Measurements from ENCODE around the gene TBC1D9.

DNA sequence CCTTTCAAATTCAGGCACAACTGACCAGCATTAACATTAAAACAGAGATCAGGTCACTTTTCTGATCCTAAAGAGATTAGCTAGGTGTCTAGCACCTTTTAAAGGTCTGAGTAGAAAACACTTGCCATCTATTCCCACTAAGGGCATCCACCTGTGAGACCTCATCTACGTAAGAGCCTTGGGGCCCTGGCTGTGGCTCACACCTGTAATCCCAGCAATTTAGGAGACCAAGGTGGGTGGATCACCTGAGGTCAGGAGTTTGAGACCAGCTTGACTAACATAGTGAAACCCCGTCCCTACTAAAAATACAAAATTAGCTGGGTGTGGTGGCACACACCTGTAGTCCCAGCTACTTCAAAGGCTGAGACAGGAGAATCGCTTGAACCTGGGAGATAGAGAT, 11.8 kb downstream of the TBC1D9 start:
- TF ChIP-seq POLR2A (IDR thresholded peaks at IDR 0.05) = no peak
- TF ChIP-seq, protein P1, sequence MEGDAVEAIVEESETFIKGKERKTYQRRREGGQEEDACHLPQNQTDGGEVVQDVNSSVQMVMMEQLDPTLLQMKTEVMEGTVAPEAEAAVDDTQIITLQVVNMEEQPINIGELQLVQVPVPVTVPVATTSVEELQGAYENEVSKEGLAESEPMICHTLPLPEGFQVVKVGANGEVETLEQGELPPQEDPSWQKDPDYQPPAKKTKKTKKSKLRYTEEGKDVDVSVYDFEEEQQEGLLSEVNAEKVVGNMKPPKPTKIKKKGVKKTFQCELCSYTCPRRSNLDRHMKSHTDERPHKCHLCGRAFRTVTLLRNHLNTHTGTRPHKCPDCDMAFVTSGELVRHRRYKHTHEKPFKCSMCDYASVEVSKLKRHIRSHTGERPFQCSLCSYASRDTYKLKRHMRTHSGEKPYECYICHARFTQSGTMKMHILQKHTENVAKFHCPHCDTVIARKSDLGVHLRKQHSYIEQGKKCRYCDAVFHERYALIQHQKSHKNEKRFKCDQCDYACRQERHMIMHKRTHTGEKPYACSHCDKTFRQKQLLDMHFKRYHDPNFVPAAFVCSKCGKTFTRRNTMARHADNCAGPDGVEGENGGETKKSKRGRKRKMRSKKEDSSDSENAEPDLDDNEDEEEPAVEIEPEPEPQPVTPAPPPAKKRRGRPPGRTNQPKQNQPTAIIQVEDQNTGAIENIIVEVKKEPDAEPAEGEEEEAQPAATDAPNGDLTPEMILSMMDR (IDR thresholded peaks at IDR 0.05) = no peak

Measured in right lobe of liver (tissue), 4 donors.